ENCODE data around the gene FKBP1A. TPM values are rescaled to one million over a fixed set of nuclear protein-coding genes. Genes with fewer than 3 reads are reported as not detected.

Gene FKBP1A
- total RNA-seq, 1 donor from 2014 or later = 46.9 TPM

GRCh38 chr20:1417273-1417672, 24.4 kb upstream of the FKBP1A start:
- FAIRE-seq = peak; percentile 58
- Histone ChIP-seq H3K36me3 (ENCODE audit: control insufficient read depth, insufficient read depth, low read length) (no peaks in the 10 kb centered on the region), H3K4me3 (ENCODE audit: low read depth, low read length) (no peak overlapping the region), H3K27me3 (ENCODE audit: control insufficient read depth, insufficient read depth, low read length) (no peaks in the 10 kb centered on the region)
- peak; percentile 92 for DNase-seq (ENCODE audit: low read depth)
- TF ChIP-seq CTCF (IDR thresholded peaks at IDR 0.05; ENCODE audit: insufficient read depth, low read length, severe bottlenecking) = no peak

GRCh38 chr20:1415667-1416468, 23.0 kb upstream of the FKBP1A start:
- Histone ChIP-seq H3K36me3 (ENCODE audit: control insufficient read depth, insufficient read depth, low read length) (no peaks in the 10 kb centered on the region), H3K4me3 (ENCODE audit: low read depth, low read length) (no peak overlapping the region), H3K27me3 (ENCODE audit: control insufficient read depth, insufficient read depth, low read length) (no peaks in the 10 kb centered on the region)
- no peak for FAIRE-seq
- DNase-seq (ENCODE audit: low read depth) = peak; percentile 99
- no peak for TF ChIP-seq CTCF (IDR thresholded peaks at IDR 0.05; ENCODE audit: insufficient read depth, low read length, severe bottlenecking)

- DNase-seq (ENCODE audit: low read depth) = no peak
- no peak for FAIRE-seq
- no peaks in the 10 kb centered on the region for H3K36me3 ChIP-seq (ENCODE audit: control insufficient read depth, insufficient read depth, low read length)
- no peaks in the 10 kb centered on the region for H3K27me3 ChIP-seq (ENCODE audit: control insufficient read depth, insufficient read depth, low read length)
- H3K4me3 ChIP-seq (ENCODE audit: low read depth, low read length) = no peak overlapping the region
- TF ChIP-seq CTCF (IDR thresholded peaks at IDR 0.05; ENCODE audit: insufficient read depth, low read length, severe bottlenecking) = no peak
Measured at GRCh38 chr20:1414982-1415381, 22.1 kb upstream of the FKBP1A start.

- H3K36me3 ChIP-seq (ENCODE audit: control insufficient read depth, insufficient read depth, low read length) = no peaks in the 10 kb centered on the region
- FAIRE-seq = peak; percentile 36
- DNase-seq (ENCODE audit: low read depth) = no peak
- H3K4me3 ChIP-seq (ENCODE audit: low read depth, low read length) = no peak overlapping the region
- H3K27me3 ChIP-seq (ENCODE audit: control insufficient read depth, insufficient read depth, low read length) = no peaks in the 10 kb centered on the region
- TF ChIP-seq CTCF (IDR thresholded peaks at IDR 0.05; ENCODE audit: insufficient read depth, low read length, severe bottlenecking) = no peak
Measured at GRCh38 chr20:1405801-1406200, 12.9 kb upstream of the FKBP1A start.

- Histone ChIP-seq H3K4me3 (ENCODE audit: low read depth, low read length) (no peak overlapping the region), H3K27me3 (ENCODE audit: control insufficient read depth, insufficient read depth, low read length) (no peaks in the 10 kb centered on the region), H3K36me3 (ENCODE audit: control insufficient read depth, insufficient read depth, low read length) (no peaks in the 10 kb centered on the region)
- DNase-seq (ENCODE audit: low read depth) = no peak
- TF ChIP-seq CTCF (IDR thresholded peaks at IDR 0.05; ENCODE audit: insufficient read depth, low read length, severe bottlenecking) = no peak
- no peak for FAIRE-seq
Measured at GRCh38 chr20:1403624-1404023, 10.8 kb upstream of the FKBP1A start.

- DNase-seq (ENCODE audit: low read depth) = no peak
Measured at GRCh38 chr20:1402149-1402548, 9.3 kb upstream of the FKBP1A start.

More at GRCh38 chr20:1402149-1402548, 9.3 kb upstream of the FKBP1A start:
- no peaks in the 10 kb centered on the region for H3K36me3 ChIP-seq (ENCODE audit: control insufficient read depth, insufficient read depth, low read length)
- no peak for TF ChIP-seq CTCF (IDR thresholded peaks at IDR 0.05; ENCODE audit: insufficient read depth, low read length, severe bottlenecking)
- H3K4me3 ChIP-seq (ENCODE audit: low read depth, low read length) = no peak overlapping the region
- no peak for FAIRE-seq
- no peaks in the 10 kb centered on the region for H3K27me3 ChIP-seq (ENCODE audit: control insufficient read depth, insufficient read depth, low read length)

Measured in bronchial epithelial cell (primary cell).